Upper lobe of left lung (tissue), 6 donors: ENCODE measurements around the gene FAM20A. TPM values are rescaled to one million over a fixed set of nuclear protein-coding genes. Genes with fewer than 3 reads are reported as not detected.

Experiments
- ATAC-seq, 2 donors: fragments of 200-7000 bp; cut with Tn5 transposase; one replicate each; pipeline ENCODE4 v1.9.1; 2022; ENCODE audit warnings: mild to moderate bottlenecking in 2 of 2, moderate library complexity in 2 of 2; ENCODE audit not compliant: low FRiP score in 2 of 2
- DNase-seq, 2 donors: peaks; one replicate each; pipeline ENCODE4 v3.0.0-alpha.2; 2019 to 2020
- H3K27ac ChIP-seq, 4 donors: fragments of 200-600 bp; sonication (generic); one replicate each; pipeline ENCODE4 v1.5.1; 2016 to 2019
- H3K27me3 ChIP-seq, 4 donors: fragments of 200-600 bp; sonication (generic); one replicate each; pipeline ENCODE4 v1.5.1; 2017 to 2019
- H3K36me3 ChIP-seq, 4 donors: fragments of 200-600 bp; sonication (generic); one replicate each; pipeline ENCODE4 v1.5.1; 2016 to 2019
- H3K4me1 ChIP-seq, 4 donors: fragments of 200-600 bp; sonication (generic); one replicate each; pipeline ENCODE4 v1.5.1; 2018 to 2019
- H3K4me3 ChIP-seq, 4 donors: fragments of 200-600 bp; sonication (generic); one replicate each; pipeline ENCODE4 v1.5.1; 2017 to 2019; ENCODE audit warnings: mild to moderate bottlenecking in 2 of 4, moderate library complexity in 1 of 4
- H3K9me3 ChIP-seq, 4 donors: fragments of 200-600 bp; sonication (generic); one replicate each; pipeline ENCODE4 v1.5.1; 2018 to 2019
- EP300 ChIP-seq, 4 donors: sonication (generic); formaldehyde crosslinking; IDR thresholded peaks; one replicate each; pipeline ENCODE4 v1.5.1; 2017; ENCODE audit warnings: antibody characterized with exemption in 4 of 4, control low read depth in 2 of 4
- POLR2A ChIP-seq, 4 donors: fragments of 450-650 bp; IDR thresholded peaks; one replicate each; pipeline ENCODE4 v1.5.1; 2016 to 2017; ENCODE audit warnings: antibody characterized with exemption in 4 of 4, mild to moderate bottlenecking in 2 of 4
- POLR2AphosphoS5 ChIP-seq, 2 donors: sonication (generic); formaldehyde crosslinking; IDR thresholded peaks; one replicate each; pipeline ENCODE4 v1.5.1; 2017; ENCODE audit warnings: antibody characterized with exemption in 2 of 2
- WGBS, 2 donors: methylation state at CpG; one replicate each; pipeline ENCODE4 v1.1.5; 2017 to 2018; 5-methylcytosine and 5-hydroxymethylcytosine counted together
- total RNA-seq, 6 donors: library from RNA; depleted of rRNA in 4 of 6; stranded (reverse); fragments of >200 nt in 4 of 6; gene quantifications; one replicate each; pipeline versions ENCODE4 v1.1.0 to v1.2.1, GENCODE V29; 2016 to 2021
- TF ChIP-seq, protein P1 (sequence below), 6 experiments: fragments of 450-650 bp in 4 of 6; fragments of 200-600 bp in 2 of 6; sonication (generic) in 2 of 6; IDR thresholded peaks; one replicate each; pipeline ENCODE4 v1.5.1; 2016 to 2019; ENCODE audit warnings: antibody characterized with exemption in 6 of 6
- donor health status: DM: no; HTN: no; CAD: no; lungs with moderate emphysema.
- donor health status: DM: no; HTN: yes; CAD: no; lungs with severe emphysema.

Gene FAM20A
- total RNA-seq, 6 donors from 2014 or later: 40.3 to 150 (median 59.7) TPM

DNA sequence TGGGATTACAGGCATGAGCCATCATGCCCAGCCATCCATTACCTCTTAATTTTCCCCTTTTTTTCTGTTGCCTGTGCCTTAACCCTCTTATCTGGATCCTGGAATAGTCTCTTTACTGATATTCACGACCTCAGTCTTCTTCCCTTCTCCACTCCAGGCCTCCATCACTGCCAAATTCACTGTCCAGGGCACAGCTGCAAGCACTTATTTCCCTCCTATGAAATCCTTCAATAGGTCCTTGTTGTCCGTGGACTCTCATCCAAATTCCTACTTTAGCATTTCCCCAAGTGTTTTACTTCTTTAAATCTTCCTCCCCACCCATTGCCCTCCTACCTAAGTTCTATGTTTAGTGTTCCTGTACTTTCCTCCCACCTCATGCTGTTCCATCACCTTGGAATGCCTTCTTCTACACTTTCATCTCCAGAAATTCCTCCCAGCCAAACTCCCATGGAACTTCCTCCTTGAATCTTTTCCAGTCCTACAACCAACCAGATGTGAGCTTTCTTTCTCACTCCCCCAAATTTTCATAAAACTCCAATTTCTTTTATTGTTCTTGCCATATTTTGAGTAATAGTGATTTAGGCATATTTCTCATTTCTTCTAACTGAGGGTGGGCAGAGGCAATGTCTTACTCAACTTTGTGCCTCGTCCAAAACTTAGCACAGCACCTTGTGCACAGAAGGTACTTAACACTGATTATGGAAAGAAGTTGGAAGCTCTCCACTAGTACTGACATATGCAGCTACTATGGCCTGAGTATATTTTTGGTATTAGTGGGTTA lies 35.3 kb downstream of the FAM20A start:
- H3K9me3 ChIP-seq: no peaks in the 10 kb centered on the region
- no peaks in the 10 kb centered on the region for H3K27me3 ChIP-seq
- ATAC-seq: peak in 1 of 2 donors; percentile 30
- WGBS, 2 donors: 38 to 41% methylated on average over 3 of the region's 3 CpGs
- TF ChIP-seq EP300 (IDR thresholded peaks at IDR 0.05): no peak
- TF ChIP-seq, protein P1, sequence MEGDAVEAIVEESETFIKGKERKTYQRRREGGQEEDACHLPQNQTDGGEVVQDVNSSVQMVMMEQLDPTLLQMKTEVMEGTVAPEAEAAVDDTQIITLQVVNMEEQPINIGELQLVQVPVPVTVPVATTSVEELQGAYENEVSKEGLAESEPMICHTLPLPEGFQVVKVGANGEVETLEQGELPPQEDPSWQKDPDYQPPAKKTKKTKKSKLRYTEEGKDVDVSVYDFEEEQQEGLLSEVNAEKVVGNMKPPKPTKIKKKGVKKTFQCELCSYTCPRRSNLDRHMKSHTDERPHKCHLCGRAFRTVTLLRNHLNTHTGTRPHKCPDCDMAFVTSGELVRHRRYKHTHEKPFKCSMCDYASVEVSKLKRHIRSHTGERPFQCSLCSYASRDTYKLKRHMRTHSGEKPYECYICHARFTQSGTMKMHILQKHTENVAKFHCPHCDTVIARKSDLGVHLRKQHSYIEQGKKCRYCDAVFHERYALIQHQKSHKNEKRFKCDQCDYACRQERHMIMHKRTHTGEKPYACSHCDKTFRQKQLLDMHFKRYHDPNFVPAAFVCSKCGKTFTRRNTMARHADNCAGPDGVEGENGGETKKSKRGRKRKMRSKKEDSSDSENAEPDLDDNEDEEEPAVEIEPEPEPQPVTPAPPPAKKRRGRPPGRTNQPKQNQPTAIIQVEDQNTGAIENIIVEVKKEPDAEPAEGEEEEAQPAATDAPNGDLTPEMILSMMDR (IDR thresholded peaks at IDR 0.05): no peak
- peak in 1 of 2 donors; percentile 36 for TF ChIP-seq POLR2AphosphoS5 (IDR thresholded peaks at IDR 0.05)
- TF ChIP-seq POLR2A (IDR thresholded peaks at IDR 0.05): no peak
- no peak for DNase-seq
- H3K4me1 ChIP-seq: peaks cover 9 to 23% (median 17%) of the 10 kb centered on the region in 4 donors
- peak overlapping the region in 1 of 4 donors; percentile 2 for H3K27ac ChIP-seq
- H3K4me3 ChIP-seq: no peak overlapping the region
- no peaks in the 10 kb centered on the region for H3K36me3 ChIP-seq

DNA sequence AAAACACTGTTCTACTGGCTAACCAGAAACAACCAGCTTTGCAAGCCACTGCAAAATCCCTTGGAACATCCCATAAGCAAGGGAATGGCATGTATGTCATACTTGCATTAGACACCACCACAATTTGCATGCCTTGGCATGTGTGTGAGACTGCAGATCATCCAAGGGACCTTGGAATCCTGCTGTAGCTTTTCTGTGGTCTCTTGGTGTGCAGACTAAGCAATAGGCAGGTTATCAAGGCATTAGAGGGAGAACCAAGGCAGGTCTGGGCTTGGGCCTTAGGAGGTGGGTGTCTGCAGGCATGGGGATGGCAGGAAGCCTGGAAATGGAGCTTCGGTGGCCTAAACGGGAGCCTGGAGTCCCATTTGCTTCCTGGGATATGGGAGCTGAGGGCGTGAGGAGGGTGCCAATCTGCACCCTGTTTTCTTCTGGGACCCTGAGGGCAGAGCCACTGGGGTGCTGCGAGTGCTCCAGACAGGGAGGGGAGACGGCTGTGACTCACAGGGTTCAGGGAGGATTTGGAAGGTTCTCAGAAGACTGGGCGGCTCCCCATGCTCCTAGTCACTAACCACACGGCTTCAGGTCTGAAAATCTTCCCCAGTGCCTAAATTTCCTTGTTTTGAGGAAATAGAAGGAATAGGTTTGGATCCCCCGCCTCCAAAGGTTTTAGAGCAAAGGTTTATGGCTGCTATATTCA lies 36.6 kb downstream of the FAM20A start:
- Histone ChIP-seq H3K4me3 (no peak overlapping the region), H3K36me3 (no peaks in the 10 kb centered on the region), H3K27me3 (no peaks in the 10 kb centered on the region), H3K9me3 (no peaks in the 10 kb centered on the region), H3K4me1 (peaks cover 5 to 23% (median 17%) of the 10 kb centered on the region in 4 donors), H3K27ac (peak overlapping the region in 1 of 4 donors; percentile 6)
- DNase-seq (no peak), ATAC-seq (peak in 1 of 2 donors; percentile 63)
- TF ChIP-seq, protein P1 (IDR thresholded peaks at IDR 0.05): no peak
- no peak for TF ChIP-seq POLR2AphosphoS5 (IDR thresholded peaks at IDR 0.05)
- no peak for TF ChIP-seq EP300 (IDR thresholded peaks at IDR 0.05)
- TF ChIP-seq POLR2A (IDR thresholded peaks at IDR 0.05): no peak
- WGBS, 2 donors: 81 to 86% methylated on average over 8 of the region's 8 CpGs

DNA sequence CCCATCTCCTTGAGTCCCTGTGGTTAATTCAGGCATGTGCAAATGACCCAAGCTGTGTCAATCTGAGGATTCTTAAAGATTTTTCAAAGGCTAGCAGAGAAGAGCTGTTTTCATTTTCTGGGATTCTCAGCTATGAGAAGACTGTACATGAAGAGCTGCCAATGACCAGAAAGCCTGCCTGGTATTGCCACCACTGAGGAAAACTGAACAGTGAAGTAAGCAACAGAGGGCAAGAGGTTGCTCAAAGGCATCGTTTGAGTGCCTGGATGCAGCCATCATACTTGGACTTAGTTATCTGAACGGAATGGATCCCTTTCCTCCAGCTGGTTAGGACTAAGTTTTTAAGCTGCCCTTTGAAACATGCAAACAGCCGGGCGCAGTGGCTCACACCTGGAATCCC lies 38.4 kb downstream of the FAM20A start:
- H3K27ac ChIP-seq: peak overlapping the region in 1 of 4 donors; percentile 6
- ATAC-seq (no peak), DNase-seq (no peak)
- H3K27me3 ChIP-seq: no peaks in the 10 kb centered on the region
- no peak overlapping the region for H3K4me3 ChIP-seq
- peaks cover 5 to 23% (median 16%) of the 10 kb centered on the region in 4 donors for H3K4me1 ChIP-seq
- TF ChIP-seq, protein P1 (IDR thresholded peaks at IDR 0.05): no peak
- TF ChIP-seq POLR2A (IDR thresholded peaks at IDR 0.05) (no peak), POLR2AphosphoS5 (IDR thresholded peaks at IDR 0.05) (no peak), EP300 (IDR thresholded peaks at IDR 0.05) (no peak)
- 86 to 91% methylated on average over 4 of the region's 4 CpGs for WGBS, 2 donors
- no peaks in the 10 kb centered on the region for H3K9me3 ChIP-seq
- no peaks in the 10 kb centered on the region for H3K36me3 ChIP-seq

DNA sequence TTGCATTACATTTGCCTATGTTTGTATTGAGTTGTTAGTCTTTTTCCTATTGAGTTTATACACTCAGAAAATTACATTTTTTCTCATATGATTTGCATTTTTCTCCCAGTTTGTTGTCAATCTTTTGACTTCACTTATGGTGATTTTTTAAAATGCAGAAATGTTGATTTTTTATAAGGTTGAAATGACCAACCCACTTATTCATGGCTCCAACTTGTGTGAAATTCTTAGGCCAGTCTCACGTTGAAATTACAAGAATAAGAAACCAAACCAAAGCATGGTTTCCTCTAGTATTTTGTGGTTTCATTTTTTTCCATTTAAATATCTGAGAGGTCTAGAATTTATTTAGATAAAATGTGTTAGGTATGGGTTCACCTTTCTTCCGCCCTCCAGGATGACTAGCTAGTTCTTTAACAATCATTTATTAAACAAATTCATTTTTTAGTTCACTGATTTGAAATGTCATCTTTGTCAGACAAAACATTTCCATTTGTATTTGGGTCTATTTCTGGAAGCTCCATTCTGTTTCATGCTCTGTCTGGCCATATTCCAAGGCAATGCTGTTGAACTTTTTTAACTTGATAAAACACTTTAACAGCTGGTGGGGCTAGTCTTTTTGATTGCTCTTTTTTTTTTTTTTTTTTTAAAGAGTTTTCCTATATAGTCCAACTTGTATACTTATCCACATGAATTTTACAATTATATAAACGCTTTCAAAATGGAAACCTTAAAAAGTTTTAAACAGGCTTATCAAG lies 40.0 kb downstream of the FAM20A start:
- no peak for DNase-seq
- Histone ChIP-seq H3K9me3 (no peaks in the 10 kb centered on the region), H3K27ac (no peak overlapping the region), H3K27me3 (no peaks in the 10 kb centered on the region), H3K4me1 (peaks cover 0 to 12% (median 5%) of the 10 kb centered on the region in 4 donors), H3K4me3 (no peak overlapping the region), H3K36me3 (no peaks in the 10 kb centered on the region)
- no peak for ATAC-seq
- WGBS, 2 donors: 55 to 65% methylated on average over 3 of the region's 3 CpGs
- TF ChIP-seq EP300 (IDR thresholded peaks at IDR 0.05): no peak
- TF ChIP-seq POLR2AphosphoS5 (IDR thresholded peaks at IDR 0.05): no peak
- no peak for TF ChIP-seq POLR2A (IDR thresholded peaks at IDR 0.05)

DNA sequence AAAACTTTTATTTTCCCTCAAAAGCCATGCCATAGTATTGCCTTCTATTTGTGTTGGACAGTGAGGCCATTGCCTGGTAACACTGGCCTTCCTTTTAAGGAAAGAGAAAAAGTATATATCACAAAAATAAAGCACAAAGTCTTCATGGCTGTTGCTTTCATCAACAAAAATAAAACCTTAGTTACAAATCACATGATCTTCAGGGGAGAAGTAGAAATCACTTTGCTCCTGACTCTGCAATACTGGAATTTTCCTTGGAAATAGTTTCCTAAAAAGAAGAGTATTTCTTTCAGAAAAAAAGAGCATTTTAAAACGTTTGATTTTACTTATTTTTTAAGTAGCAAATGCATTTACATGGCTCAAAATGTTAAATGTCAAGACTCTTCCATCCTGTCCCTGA lies 41.9 kb downstream of the FAM20A start:
- 8 to 15% methylated on average over 1 of the region's 1 CpG for WGBS, 2 donors
- H3K27me3 ChIP-seq: no peaks in the 10 kb centered on the region
- H3K36me3 ChIP-seq: peaks cover 0 to 14% (median 5%) of the 10 kb centered on the region in 4 donors
- ATAC-seq (no peak), DNase-seq (no peak)
- H3K9me3 ChIP-seq: no peaks in the 10 kb centered on the region
- H3K4me1 ChIP-seq: peaks cover 0 to 15% (median 2%) of the 10 kb centered on the region in 4 donors
- no peak for TF ChIP-seq POLR2A (IDR thresholded peaks at IDR 0.05)
- no peak for TF ChIP-seq POLR2AphosphoS5 (IDR thresholded peaks at IDR 0.05)
- TF ChIP-seq EP300 (IDR thresholded peaks at IDR 0.05): no peak
- TF ChIP-seq, protein P1 (IDR thresholded peaks at IDR 0.05): no peak
- no peak overlapping the region for H3K27ac ChIP-seq
- H3K4me3 ChIP-seq: no peak overlapping the region
